GM19395 (cell line): ENCODE measurements around the gene TNNI3.

Experiments
- ATAC-seq: cut with Tn5 transposase; IDR thresholded peaks from one replicate; pipeline ENCODE4 v1.9.1; 2021; ENCODE audit warnings: mild to moderate bottlenecking, moderate library complexity; ENCODE audit not compliant: unreplicated experiment

TNNI3 gene

DNA sequence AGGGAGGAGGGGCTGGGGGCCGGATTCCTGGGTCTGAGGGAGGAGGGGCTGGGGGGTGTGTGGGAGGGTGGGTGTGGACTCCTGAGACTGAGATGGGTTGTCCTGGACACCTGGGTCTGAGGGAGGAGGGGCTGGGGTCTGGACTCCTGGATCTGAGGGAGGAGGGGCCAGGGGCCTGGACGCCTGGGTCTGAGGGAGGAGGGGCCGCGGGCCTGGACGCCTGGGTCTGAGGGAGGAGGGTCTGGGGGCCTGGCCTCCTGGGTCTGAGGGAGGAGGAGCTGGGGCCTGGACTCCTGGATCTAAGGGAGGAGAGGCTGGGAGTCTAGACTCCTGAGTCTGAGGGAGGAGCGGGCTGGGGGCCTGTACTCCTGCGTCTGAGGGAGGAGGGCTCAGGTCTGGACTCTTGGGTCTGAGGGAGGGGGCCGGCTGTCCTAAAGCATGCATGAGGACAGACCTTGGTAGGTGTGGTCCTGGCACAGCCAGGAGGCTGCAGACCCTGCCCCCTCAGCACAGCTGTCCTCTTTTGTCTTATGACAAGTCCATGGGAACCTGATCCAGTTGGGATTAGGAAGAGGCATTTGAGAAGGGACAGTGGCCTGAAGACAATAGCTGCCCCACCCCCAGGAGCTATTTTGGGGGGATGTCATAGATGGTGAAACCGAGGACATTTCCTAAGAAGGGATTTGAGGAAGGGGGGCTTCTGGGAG lies 9.8 kb downstream of the TNNI3 start:
- ATAC-seq = no peak

GRCh38 chr19:55146705-55147273 lies 10.7 kb downstream of the TNNI3 start:
- ATAC-seq = no peak

GRCh38 chr19:55146078-55146704 lies 11.3 kb downstream of the TNNI3 start:
- no peak for ATAC-seq

DNA sequence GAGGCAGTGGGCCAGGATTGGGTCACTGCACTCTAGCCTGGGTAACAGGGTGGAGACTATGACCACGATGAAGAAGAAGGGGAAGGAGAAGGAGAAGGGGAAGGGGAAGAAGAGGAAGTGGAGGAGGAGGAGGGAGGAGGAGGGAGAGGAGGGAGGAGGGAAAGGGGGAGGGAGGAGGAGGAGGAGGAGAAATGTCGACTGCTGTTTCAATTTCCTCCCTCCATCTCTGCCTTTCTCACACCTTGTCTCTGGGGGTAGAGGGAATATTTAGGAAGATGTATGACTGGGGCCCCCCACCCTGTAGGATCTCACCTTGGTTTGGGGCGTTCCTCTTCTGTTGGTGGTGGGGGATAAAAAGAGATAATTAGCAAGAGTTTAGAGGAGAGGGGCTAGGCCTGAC lies 12.3 kb downstream of the TNNI3 start:
- no peak for ATAC-seq

DNA sequence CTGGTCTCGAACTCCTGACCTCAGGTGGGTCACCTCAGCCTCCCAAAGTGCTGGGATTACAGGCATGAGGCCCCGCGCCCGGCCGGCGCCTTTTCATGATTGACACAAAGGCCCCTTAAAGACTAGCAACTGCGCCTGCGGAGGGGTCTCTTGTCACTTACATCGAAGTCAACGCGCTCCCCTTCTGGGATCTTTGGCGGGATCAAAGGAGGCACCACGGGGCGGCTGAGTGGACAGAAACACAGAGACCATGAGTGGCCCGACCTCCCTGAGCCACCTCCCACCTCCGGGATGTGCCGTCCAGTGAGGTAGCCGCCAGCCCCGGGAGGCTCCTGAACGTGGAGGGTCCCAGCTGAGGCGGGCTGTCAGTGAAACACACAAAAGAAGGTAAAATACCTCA lies 15.8 kb downstream of the TNNI3 start:
- ATAC-seq = no peak

DNA sequence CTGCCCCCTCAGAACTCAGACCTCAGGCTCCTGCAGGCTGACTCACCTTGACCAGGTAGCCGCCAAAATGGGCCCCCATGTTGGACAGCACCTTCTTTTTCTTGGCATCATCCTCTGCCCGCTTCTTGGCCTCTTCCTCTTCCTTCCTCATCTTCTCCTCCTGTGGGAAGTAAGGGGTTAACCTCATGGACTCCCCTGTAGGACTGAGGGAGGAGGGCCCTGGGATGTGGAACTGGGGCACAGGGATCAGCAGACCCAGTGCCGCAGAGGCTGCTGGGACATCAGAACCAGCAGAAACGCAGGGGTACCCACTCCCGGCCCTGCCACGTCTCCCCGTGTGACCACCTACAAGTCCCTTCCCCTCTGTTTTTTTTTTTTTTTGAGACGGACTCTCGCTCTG lies 19.6 kb downstream of the TNNI3 start:
- ATAC-seq = no peak

DNA sequence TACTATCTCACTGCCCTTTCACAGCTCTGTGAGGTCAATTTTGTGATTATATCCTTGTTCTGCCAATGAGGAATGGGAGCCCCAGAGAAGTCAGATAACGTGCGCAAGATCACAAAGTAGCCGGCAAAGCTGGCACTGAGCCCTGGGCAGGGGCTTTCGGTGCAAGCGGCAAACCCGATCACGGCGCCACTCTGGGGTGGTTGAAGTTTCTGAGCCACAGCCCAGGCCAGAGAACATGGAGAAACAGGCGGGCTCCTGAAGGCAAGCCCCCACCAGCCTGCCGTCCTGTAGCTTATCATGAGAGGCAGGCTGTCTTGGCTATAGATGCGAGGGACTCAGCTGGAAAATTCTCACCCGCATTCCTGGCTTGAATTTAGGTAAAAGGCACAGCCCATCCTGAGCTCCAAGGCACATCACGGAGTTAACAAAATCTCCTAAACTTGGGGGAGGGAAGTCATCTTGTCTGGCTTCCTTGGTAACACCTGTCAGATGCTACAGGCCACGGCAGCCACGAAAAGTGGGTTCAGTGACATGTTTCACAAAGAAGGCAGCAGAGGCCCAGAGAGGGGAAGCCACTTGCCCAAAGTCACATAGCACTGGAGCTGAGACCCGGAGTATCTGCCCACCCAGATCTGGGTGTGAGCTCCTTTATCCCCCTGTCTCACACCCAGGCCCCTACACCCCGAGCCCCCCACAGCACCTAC lies 21.0 kb downstream of the TNNI3 start:
- ATAC-seq = no peak

GRCh38 chr19:55134736-55135135 lies 22.8 kb downstream of the TNNI3 start:
- ATAC-seq = no peak

- ATAC-seq = no peak
Observed at GRCh38 chr19:55133639-55134444, 23.7 kb downstream of the TNNI3 start.

DNA sequence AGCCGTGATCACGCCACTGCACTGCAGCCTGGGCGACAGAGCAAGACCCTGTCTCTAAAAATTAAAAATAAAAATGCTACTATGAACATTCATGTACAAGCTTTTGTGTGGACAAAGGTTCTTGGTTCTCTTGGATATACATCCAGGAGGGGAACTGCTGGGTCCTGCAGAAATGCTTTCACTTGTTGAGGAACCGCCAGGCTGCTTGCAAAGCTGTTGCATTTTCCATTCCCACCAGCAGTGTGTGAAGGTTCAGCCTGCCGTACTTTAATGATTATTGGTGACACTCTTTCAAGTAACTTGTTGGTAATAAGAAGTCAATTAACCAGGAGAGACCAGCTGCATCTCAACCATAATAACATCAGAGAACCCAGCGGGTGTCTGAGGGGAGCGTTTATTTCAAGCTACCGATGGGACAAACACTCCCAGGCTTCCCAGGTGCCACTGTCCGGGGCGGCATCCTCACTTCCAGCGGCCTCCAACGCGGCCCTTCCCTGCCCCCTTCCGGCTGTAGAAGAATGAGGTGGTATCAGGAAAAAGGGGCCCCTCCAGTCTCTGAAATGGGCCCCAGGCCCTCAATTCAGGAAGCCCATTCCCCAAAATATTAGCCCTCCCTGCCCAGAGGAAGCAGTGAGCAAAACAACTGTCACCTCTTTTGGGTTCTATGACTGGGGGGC lies 24.9 kb downstream of the TNNI3 start:
- no peak for ATAC-seq

- no peak for ATAC-seq
Observed at GRCh38 chr19:55131421-55131820, 26.1 kb downstream of the TNNI3 start.

DNA sequence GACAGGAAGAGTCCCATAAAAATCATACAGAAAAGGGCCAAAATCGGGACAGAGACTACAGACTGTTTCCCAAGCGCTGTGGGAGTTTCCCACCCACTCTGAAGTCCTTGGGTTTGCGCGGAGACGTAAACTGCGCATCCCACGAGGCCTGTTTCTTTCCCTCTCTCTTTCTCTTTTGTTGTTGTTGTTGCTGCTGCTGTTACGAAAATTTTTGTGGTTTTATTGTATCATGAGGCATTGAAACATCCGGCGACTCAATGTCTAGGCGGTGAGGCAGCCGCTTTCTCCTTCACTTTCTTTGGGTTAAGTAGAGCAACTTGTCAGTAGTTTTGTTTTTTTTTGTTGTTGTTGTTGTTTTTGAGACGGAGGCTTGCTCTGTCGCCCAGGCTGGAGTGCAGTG lies 38.5 kb downstream of the TNNI3 start:
- ATAC-seq = no peak

DNA sequence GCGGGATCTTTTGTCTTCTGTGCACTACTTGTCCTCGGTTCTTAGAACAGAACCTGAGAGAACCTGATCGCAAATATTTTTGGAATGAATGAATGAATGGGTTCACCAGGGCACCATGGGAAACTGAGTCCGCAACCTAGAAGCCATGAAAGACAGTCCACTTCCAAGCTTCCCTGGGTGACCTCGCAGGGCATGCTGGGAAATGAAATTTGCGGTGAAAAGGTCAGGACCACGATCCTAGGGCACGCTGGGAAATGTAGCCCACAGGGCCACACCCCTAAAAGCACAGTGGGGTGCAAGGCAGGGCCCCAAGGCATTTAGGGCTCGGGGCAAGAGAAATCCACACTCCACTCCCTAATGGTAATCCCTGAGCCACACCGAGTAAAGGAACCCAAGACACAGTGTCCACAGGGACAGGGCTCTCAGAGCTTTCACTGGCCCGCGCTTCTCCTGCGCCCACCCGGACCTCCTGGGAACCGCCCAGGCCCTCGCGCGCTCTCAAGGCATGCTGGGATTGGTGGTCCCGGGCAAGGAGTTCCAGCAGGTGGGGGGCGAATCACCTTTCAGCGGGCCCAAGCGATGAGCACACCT lies 39.0 kb downstream of the TNNI3 start:
- ATAC-seq = no peak

DNA sequence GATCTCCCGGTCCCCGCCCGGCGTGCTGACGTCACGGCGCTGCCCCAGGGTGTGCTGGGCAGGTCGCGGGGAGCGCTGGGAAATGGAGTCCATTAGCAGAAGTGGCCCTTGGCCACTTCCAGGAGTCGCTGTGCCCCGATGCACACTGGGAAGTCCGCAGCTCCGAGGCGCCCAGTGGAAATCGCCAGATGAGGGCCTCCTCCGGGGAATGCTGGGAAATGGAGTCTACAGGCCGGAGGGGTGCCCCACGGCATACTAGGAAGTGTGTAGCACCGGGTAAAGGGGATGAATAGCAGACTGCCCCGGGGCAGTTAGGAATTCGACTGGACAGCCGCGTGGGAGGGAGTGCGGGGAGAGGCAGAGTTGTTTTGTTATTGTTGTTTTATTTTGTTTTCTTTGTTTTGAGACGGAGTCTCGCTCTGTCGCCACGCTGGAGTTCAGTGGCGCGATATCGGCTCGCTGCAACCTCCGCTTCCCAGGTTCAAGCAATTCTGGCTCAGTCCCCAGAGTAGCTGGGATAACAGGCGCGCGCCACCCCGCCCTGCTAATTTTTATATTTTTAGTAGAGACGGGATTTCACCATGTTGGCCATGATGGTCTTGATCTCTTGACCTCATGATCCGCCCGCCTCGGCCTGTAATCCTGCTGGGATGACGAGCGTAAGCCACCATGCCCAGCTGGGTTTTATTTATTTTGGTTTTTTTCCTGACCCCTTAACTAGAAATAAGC lies 39.7 kb downstream of the TNNI3 start:
- peak; percentile 77 for ATAC-seq

DNA sequence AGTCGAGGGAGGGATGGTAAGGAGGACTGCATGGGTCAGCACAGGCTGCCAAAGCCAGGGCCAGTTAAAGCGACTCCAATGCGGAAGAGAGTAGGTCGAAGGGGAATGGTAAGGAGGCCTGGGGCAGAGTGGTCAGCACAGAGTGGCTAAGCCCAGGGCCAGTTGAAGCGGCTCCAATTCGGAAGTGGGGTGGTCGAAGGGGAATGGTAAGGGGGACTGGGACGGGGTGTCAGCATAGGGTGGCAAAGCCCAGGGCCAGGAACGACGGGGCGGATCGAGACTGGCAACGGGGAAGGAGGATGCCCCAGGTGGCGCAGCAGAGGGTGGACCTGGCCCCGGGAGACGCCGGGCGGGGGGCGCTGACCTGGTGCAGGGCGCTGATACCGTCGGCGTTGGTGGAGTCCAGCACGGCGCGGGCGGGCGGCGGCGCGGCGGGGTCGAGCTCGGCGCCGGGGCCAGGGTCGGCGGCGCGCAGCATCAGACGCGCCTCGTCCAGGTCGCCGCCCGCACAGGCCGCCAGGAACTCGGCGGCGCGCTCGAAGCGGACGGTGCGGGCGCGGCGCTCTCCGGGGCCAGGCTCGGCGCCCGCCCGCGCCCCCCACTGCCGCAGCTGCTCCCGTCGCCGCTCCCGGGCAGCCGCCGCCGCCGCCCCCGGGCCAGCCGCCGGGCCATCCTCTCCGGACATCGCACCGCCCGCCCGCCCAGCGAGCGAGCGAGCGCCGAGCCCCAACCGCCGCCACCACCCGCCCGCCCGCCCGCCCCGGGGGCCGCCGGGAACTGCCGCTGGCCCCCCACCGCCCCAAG lies 40.5 kb downstream of the TNNI3 start, which contains the start of gene PPP1R12C:
Gene PPP1R12C, minus strand, starts transcription at position 779 of the 804 bp plus-strand sequence. Its CDS starts 94 bp downstream, at position 685.
- ATAC-seq = no peak

DNA sequence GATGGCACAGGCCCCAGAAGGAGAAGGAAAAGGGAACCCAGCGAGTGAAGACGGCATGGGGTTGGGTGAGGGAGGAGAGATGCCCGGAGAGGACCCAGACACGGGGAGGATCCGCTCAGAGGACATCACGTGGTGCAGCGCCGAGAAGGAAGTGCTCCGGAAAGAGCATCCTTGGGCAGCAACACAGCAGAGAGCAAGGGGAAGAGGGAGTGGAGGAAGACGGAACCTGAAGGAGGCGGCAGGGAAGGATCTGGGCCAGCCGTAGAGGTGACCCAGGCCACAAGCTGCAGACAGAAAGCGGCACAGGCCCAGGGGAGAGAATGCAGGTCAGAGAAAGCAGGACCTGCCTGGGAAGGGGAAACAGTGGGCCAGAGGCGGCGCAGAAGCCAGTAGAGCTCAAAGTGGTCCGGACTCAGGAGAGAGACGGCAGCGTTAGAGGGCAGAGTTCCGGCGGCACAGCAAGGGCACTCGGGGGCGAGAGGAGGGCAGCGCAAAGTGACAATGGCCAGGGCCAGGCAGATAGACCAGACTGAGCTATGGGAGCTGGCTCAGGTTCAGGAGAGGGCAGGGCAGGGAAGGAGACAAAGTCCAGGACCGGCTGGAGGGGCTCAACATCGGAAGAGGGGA lies 41.2 kb downstream of the TNNI3 start:
- ATAC-seq = no peak

- ATAC-seq = no peak
Observed at GRCh38 chr19:55115446-55116065, 42.0 kb downstream of the TNNI3 start.
